Activated CD8-positive, alpha-beta T cell treated with anti-CD3 and anti-CD28 coated beads, Interleukin-2, amount 10 ng/mL, durations not matched to agents 7 days and 5 days (primary cell): ENCODE results near the gene IGF2BP2. TPM values are rescaled to one million over a fixed set of nuclear protein-coding genes. Genes with fewer than 3 reads are reported as not detected.
A peak's percentile ranks its signal among the peaks of the same experiment; 100 is the strongest.

Experiments
- ATAC-seq: fragments of 150-1000 bp; cut with Tn5 transposase; one replicate; pipeline ENCODE4 v1.10.0; 2021; ENCODE audit warnings: moderate library complexity
- CTCF ChIA-PET: fragments of 350-600 bp; sonication (Branson Sonifier 250); formaldehyde crosslinking; loops from one replicate; lab custom pipeline; 2021; ENCODE audit warnings: antibody characterized with exemption; lab: Charles Lee
- POLR2A ChIA-PET: fragments of 350-600 bp; sonication (Branson Sonifier 250); formaldehyde crosslinking; loops from one replicate; lab custom pipeline; 2021; ENCODE audit warnings: antibody characterized with exemption; lab: Charles Lee
- DNase-seq: peaks from one replicate; pipeline ENCODE4 v3.0.0-alpha.2; 2020
- H3K27ac Mint-ChIP-seq: one replicate; pipeline ENCODE4 v1.8.0; 2021; ENCODE audit warnings: mild to moderate bottlenecking, mixed read lengths
- H3K27me3 Mint-ChIP-seq: one replicate; pipeline ENCODE4 v1.8.0; 2021; ENCODE audit warnings: low read depth, mixed read lengths
- H3K36me3 Mint-ChIP-seq: one replicate; pipeline ENCODE4 v1.8.0; 2021; ENCODE audit warnings: low read depth, mixed read lengths
- H3K4me1 Mint-ChIP-seq: one replicate; pipeline ENCODE4 v1.8.0; 2021; ENCODE audit warnings: low read depth, mixed read lengths
- H3K4me3 Mint-ChIP-seq: one replicate; pipeline ENCODE4 v1.8.0; 2021; ENCODE audit warnings: mild to moderate bottlenecking, mixed read lengths
- H3K9me3 Mint-ChIP-seq: one replicate; pipeline ENCODE4 v1.8.0; 2022; ENCODE audit warnings: mixed read lengths; ENCODE audit not compliant: insufficient read depth
- total RNA-seq, 2 experiments: library from RNA; stranded (reverse); gene quantifications; one replicate each; pipeline ENCODE4 v1.2.3, GENCODE V29; 2021

Gene IGF2BP2
- under 1 TPM; 0.21 to 0.32 TPM for total RNA-seq

DNA sequence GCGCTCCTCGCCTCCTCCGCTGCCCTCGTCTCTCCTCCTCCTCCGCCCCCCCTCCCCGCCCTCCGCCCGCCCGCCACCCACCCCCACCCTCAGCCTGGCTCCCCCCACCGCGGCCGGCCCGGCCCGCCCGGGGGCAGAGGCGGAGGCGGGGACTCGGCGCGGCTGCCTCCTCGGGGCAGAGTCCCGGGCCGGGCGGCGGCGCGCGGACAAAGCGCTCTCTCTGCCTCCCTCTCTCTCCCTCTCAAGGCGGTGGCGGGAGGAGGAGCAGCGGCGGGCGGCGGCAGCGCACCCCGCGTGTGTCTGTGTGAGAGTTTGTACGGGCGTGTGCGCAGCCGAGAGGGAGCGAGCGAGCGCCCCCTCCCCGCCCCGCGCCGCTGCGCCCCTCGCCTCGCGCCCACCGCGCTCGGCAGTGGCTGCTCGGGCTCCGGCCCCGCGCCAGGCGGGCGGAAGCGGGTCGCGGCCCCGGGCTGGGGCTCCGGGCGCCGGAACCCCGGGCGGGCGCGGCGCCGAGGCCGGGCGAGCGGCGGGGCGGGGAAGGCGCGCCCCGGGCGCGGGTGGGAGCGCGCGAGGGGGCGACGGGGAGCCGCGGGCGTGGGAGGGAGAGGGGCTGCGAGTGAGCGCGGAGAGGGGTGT, at the start of gene IGF2BP2:
IGF2BP2 (minus strand) TSS at position 37 of the 633 bp plus-strand sequence. CDS start 82 bp downstream, outside the sequence.
- peak within 1 kb of the TSS; percentile 34 for H3K27ac Mint-ChIP-seq
- H3K4me1 Mint-ChIP-seq = peaks cover 11% of the 10 kb centered on the region
- H3K36me3 Mint-ChIP-seq = no peaks in the 10 kb centered on the region
- DNase-seq (peak; percentile 61), ATAC-seq (peak; percentile 86)
- H3K9me3 Mint-ChIP-seq = no peaks in the 10 kb centered on the region
- ChIA-PET CTCF (no interaction called here), POLR2A (no interaction called here)
- H3K4me3 Mint-ChIP-seq = peak within 1 kb of the TSS; percentile 75
- H3K27me3 Mint-ChIP-seq = peaks cover 66% of the 10 kb centered on the region

DNA sequence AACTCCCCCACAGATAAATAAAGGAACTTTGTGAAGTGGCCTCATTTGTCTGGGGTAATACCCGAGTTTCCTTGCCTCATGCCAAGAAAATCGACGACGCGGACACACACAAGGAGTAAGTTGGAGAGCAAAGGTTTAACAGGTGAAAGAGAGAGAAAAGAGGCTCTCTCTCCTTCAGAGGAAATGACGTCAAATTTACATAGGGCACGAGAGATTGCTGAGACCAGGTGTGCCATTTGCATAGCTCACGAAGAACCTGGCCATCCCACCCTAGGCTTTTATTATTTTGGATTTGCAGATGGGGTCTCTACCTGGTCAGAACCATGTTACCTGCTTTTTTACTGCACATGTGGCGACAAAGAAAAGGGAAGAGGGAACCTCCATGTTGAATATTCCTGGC, 49.3 kb upstream of the IGF2BP2 start:
- POLR2A ChIA-PET = no interaction called here
- CTCF ChIA-PET = no interaction called here
- no peak overlapping the region for H3K27ac Mint-ChIP-seq

DNA sequence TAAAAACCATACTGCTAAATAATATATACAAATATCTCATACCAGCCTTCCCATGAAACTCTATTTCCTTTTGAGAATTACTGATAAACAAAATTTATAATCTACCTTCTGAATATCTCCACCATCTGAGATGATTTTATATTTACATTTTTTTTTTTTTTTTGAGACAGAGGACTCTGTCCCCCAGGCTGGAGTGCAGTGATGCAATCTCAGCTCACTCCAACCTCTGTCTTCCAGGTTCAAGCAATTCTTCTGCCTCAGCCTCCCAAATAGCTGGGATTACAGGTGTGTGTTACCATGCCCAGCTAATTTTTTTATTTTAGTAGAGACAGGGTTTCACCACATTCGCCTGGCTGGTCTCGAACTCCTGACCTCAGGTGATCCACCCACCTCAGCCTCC, 42.8 kb upstream of the IGF2BP2 start:
- ATAC-seq = no peak
- no peak overlapping the region for H3K4me3 Mint-ChIP-seq
- CTCF ChIA-PET = no interaction called here
- no peak for DNase-seq
- no peak overlapping the region for H3K27ac Mint-ChIP-seq
- H3K27me3 Mint-ChIP-seq = peaks cover 17% of the 10 kb centered on the region
- no peaks in the 10 kb centered on the region for H3K9me3 Mint-ChIP-seq
- H3K36me3 Mint-ChIP-seq = no peaks in the 10 kb centered on the region
- no peaks in the 10 kb centered on the region for H3K4me1 Mint-ChIP-seq
- POLR2A ChIA-PET = interaction anchor here (0.6 kb wide), 1 partner anchor 12 kb away, joined by 3 read pairs; no protein-coding TSS in a partner anchor

More for the DNA sequence above, 49.3 kb upstream of the IGF2BP2 start:
- no peaks in the 10 kb centered on the region for H3K9me3 Mint-ChIP-seq
- no peaks in the 10 kb centered on the region for H3K4me1 Mint-ChIP-seq
- H3K27me3 Mint-ChIP-seq = peaks cover 5% of the 10 kb centered on the region
- no peak for DNase-seq
- H3K4me3 Mint-ChIP-seq = no peak overlapping the region
- ATAC-seq = no peak
- H3K36me3 Mint-ChIP-seq = no peaks in the 10 kb centered on the region

DNA sequence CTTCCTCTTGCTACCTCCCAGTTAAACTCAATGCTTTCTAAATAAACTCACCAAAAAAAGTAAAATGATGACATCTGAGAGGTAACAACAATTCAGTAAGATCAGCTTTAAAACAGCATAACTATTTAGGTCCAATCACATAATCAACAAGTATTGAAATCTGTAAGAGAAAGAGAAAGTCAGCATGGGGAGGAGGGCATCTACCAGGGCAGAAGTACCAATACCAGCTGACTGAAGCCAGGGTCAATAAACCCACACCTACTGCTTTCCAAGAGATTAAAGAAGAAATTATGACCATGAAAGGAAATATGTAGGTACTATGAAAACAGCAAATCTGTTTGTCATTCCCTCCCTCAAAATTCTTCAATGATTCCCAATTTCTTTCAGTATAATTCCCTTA, 42.2 kb upstream of the IGF2BP2 start:
- H3K27me3 Mint-ChIP-seq = peaks cover 17% of the 10 kb centered on the region
- ATAC-seq (no peak), DNase-seq (no peak)
- POLR2A ChIA-PET = no interaction called here
- H3K36me3 Mint-ChIP-seq = no peaks in the 10 kb centered on the region
- CTCF ChIA-PET = no interaction called here
- H3K4me1 Mint-ChIP-seq = no peaks in the 10 kb centered on the region
- no peak overlapping the region for H3K27ac Mint-ChIP-seq
- no peak overlapping the region for H3K4me3 Mint-ChIP-seq
- no peaks in the 10 kb centered on the region for H3K9me3 Mint-ChIP-seq

DNA sequence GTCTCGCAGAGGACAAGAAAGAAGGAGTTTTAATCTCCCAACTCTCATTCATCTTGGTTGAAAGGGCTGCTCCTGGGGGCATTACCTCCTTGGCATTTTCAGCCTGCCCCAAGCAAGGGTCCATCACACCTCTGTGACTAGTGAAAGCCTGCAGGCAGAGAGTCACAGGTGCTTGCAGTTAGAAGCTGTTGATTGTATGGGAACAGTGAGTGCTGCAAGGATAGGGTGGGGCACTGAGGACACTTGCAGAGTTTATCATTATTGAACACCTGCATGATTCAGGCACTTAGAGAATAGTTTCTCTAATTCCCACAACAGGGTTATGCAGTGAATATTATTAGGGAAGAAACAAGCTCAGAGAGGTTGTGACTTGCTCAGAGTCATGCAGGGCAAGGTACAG, 41.7 kb upstream of the IGF2BP2 start:
- Mint-ChIP-seq H3K27ac (no peak overlapping the region), H3K4me3 (no peak overlapping the region), H3K9me3 (no peaks in the 10 kb centered on the region), H3K4me1 (no peaks in the 10 kb centered on the region), H3K27me3 (peaks cover 17% of the 10 kb centered on the region), H3K36me3 (no peaks in the 10 kb centered on the region)
- no peak for DNase-seq
- ChIA-PET POLR2A (no interaction called here), CTCF (no interaction called here)
- no peak for ATAC-seq

DNA sequence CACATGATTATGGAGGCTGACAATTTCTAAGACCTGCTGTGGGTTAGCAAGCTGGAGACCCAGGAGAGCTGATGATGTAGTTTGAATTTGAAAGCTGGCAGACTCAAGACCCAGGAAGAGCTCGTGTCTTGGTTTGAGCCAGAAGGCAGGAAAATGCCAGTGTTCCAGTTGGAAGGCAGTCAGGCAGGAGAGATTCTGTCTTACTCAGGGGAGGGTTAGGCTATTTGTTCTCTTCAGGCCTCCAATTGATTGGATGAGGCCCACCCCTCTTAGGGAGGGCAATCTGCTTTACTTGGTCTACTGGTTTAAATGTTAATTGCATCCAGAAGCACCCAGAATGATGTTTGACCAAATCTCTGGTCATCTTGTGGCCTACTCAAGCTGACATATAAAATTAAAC, 40.4 kb upstream of the IGF2BP2 start:
- ATAC-seq (no peak), DNase-seq (no peak)
- no peaks in the 10 kb centered on the region for H3K9me3 Mint-ChIP-seq
- ChIA-PET POLR2A (no interaction called here), CTCF (interaction anchor here (1.4 kb wide), 1 partner anchor 205 kb away, joined by 4 read pairs; no protein-coding TSS in a partner anchor)
- no peaks in the 10 kb centered on the region for H3K4me1 Mint-ChIP-seq
- no peaks in the 10 kb centered on the region for H3K36me3 Mint-ChIP-seq
- H3K27me3 Mint-ChIP-seq = peaks cover 15% of the 10 kb centered on the region
- H3K27ac Mint-ChIP-seq = no peak overlapping the region
- H3K4me3 Mint-ChIP-seq = no peak overlapping the region

DNA sequence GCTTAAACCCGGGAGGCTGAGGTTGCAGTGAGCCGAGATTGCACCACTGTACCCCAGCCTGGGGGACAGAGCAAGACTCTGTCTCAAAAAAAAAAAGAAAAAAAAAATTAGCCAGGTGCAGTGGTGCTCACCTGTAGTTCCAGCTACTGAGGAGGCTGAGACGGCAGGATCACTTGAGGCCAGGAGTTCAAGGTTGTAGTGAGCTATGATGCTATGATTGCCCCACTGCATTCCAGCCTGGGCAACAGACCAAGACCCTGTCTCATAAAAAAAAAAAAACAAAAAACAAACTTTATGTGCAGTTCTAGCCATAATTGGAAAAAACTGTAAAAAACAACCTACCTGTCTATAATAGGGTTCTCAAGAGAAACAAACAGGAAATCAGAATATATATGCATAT, 39.9 kb upstream of the IGF2BP2 start:
- Mint-ChIP-seq H3K9me3 (no peaks in the 10 kb centered on the region), H3K27me3 (peaks cover 15% of the 10 kb centered on the region), H3K27ac (no peak overlapping the region), H3K4me1 (no peaks in the 10 kb centered on the region), H3K4me3 (no peak overlapping the region), H3K36me3 (no peaks in the 10 kb centered on the region)
- DNase-seq = no peak
- CTCF ChIA-PET = interaction anchor here (1.4 kb wide), 1 partner anchor 204 kb away, joined by 4 read pairs; no protein-coding TSS in a partner anchor
- POLR2A ChIA-PET = no interaction called here
- no peak for ATAC-seq

DNA sequence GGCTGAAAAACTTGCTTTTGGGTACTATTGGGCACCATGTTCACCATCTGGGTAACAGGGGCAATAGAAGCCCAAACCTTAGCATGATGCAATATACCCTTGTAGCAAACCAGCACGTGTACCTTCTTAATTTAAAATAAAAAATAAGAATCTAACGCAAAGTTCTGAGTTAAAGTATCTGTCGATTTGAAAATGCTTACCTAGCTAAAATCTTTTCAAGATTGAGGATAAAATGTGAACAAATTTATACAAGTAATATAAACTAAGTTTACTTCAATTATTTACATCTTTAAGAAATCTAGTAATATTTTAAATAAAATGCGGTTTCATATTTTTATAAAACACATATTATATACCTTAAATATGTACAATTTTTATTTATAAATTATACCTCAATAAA, 38.1 kb upstream of the IGF2BP2 start:
- H3K27me3 Mint-ChIP-seq = peaks cover 11% of the 10 kb centered on the region
- ChIA-PET CTCF (no interaction called here), POLR2A (no interaction called here)
- H3K4me1 Mint-ChIP-seq = no peaks in the 10 kb centered on the region
- no peaks in the 10 kb centered on the region for H3K9me3 Mint-ChIP-seq
- no peak overlapping the region for H3K27ac Mint-ChIP-seq
- H3K36me3 Mint-ChIP-seq = no peaks in the 10 kb centered on the region
- DNase-seq = no peak
- no peak for ATAC-seq
- no peak overlapping the region for H3K4me3 Mint-ChIP-seq

DNA sequence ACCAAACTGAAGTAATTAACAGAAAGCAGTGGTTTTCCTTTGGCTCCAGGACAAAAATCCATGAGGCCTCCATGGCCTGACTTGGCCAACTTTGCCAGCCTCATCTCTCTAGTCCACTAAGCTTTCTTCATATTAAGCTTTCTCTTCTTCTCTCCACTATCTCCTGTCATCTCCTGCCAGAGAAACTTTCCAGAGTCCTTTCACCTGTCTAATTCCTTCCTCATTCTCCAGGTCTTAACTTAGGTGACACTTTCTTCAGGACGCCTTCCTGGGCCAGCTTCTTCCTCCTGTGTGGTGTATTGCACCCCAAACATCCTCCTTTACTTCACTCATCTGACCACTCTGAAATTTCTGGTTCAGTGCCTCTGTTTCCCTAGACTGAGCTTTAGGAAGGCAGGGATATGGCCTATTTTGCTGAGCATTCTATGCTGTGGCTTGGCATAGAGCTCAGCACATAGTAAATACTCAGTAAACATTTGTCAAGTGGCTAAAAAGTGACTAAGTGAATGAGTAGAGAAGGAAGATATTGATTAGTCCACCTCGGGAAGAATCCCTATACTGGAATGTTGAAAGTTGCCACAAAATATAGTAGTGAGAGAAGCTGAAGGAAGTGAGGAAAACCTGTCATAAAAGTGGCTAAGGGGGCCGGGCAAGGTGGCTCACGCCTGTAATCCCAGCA, 34.6 kb upstream of the IGF2BP2 start:
- H3K27me3 Mint-ChIP-seq = no peaks in the 10 kb centered on the region
- H3K36me3 Mint-ChIP-seq = no peaks in the 10 kb centered on the region
- H3K27ac Mint-ChIP-seq = no peak overlapping the region
- CTCF ChIA-PET = interaction anchor here (1.0 kb wide), 1 partner anchor 84 kb away, joined by 3 read pairs; no protein-coding TSS in a partner anchor
- no peaks in the 10 kb centered on the region for H3K4me1 Mint-ChIP-seq
- H3K9me3 Mint-ChIP-seq = peaks cover 8% of the 10 kb centered on the region
- POLR2A ChIA-PET = no interaction called here
- ATAC-seq = no peak
- H3K4me3 Mint-ChIP-seq = no peak overlapping the region
- DNase-seq = no peak

DNA sequence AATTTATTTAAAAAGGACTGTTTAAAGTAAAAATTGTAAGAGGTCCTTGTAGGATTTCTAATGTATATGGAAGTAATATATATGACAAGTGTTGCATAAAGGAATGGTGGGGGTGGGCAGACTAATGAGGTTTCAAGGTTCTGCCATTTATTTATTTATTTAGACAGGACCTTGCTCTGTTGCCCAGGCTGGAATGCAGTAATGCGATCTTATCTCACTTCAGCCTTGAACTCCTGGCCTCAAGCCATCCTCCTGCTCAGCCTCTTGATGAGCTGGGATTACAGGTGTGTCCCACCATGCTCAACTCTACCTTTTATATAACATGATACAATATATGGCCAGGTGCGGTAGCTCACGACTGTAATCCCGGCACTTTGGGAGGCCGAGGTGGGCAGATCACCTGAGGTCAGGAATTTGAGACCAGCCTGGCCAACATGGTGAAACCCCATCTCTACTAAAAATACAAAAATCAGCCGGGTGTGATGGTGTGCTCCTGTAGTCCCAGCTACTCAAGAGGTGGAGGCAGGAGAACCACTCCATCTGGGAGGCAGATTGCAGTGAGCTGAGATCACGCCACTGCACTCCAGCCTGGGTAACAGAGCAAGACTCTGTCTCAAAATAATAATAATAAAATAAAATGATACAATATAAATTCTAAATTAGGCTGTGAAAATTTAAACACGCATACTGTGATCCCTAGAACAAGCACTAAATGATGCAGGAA, 33.8 kb upstream of the IGF2BP2 start:
- H3K9me3 Mint-ChIP-seq = peaks cover 8% of the 10 kb centered on the region
- H3K4me1 Mint-ChIP-seq = no peaks in the 10 kb centered on the region
- no peaks in the 10 kb centered on the region for H3K27me3 Mint-ChIP-seq
- no peak overlapping the region for H3K27ac Mint-ChIP-seq
- ChIA-PET POLR2A (no interaction called here), CTCF (interaction anchor here (1.0 kb wide), 1 partner anchor 85 kb away, joined by 3 read pairs; no protein-coding TSS in a partner anchor)
- ATAC-seq = no peak
- H3K36me3 Mint-ChIP-seq = no peaks in the 10 kb centered on the region
- no peak for DNase-seq
- H3K4me3 Mint-ChIP-seq = no peak overlapping the region

DNA sequence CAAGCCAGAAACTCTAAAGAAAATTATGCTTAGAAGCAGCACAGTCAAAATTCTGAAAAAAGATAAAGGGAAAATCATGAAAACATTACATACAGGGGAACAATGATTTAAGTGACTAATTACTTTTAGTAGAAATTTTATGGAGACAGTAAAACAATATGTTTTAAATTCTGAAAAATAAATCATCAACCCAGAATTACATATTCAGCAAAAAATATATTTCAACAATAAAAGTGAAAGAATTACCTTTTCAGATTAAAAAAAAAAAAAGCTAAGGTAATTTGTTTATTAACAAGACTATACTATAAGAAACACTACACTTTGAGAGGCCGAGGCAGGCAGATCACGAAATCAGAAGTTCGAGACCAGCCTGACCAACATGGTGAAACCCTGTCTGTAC, 32.4 kb upstream of the IGF2BP2 start:
- Mint-ChIP-seq H3K9me3 (peaks cover 8% of the 10 kb centered on the region), H3K27ac (no peak overlapping the region), H3K27me3 (no peaks in the 10 kb centered on the region), H3K4me3 (no peak overlapping the region), H3K36me3 (no peaks in the 10 kb centered on the region), H3K4me1 (no peaks in the 10 kb centered on the region)
- ATAC-seq (no peak), DNase-seq (no peak)
- ChIA-PET POLR2A (no interaction called here), CTCF (no interaction called here)

DNA sequence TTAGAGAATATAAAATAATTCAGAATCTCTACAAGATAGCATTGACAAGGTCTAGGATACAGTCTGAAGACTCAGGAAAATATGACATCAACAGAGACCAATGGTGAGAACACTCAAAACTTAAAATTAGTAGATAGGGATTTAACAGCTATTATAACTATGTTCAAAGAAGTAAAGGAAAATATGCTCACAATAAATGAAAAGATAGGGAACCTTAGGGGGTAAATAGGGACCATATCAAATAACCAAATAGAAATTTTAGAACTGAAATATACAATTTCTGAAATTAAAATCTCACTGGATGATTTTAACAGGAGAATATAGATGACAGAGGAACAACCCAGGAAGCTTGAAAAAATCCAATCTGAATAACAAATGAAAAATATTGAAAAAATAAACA, 31.8 kb upstream of the IGF2BP2 start:
- H3K36me3 Mint-ChIP-seq = no peaks in the 10 kb centered on the region
- H3K27me3 Mint-ChIP-seq = no peaks in the 10 kb centered on the region
- H3K9me3 Mint-ChIP-seq = peaks cover 8% of the 10 kb centered on the region
- DNase-seq (no peak), ATAC-seq (no peak)
- H3K4me3 Mint-ChIP-seq = no peak overlapping the region
- no peaks in the 10 kb centered on the region for H3K4me1 Mint-ChIP-seq
- POLR2A ChIA-PET = no interaction called here
- H3K27ac Mint-ChIP-seq = no peak overlapping the region
- CTCF ChIA-PET = no interaction called here
